ENCODE measurements around the gene GRIK4. TPM values are rescaled to one million over a fixed set of nuclear protein-coding genes. Genes with fewer than 3 reads are reported as not detected.

GRIK4 gene
- total RNA-seq, 2 experiments from 2014 or later = 0.06 TPM; not detected in 1

- BruUV-seq (replicated peaks) = no TSS peak
- H3K36me3 ChIP-seq (ENCODE audit: insufficient read depth, low read length) = no peaks in the 10 kb centered on the region
- ChIA-PET POLR2A (no interaction called here), CTCF (ENCODE audit: unreplicated experiment) (no interaction called here)
- H3K4me1 ChIP-seq (ENCODE audit: insufficient read depth, low read length, poor library complexity, severe bottlenecking) = peaks cover 7% of the 10 kb centered on the region
- no peaks in the 10 kb centered on the region for H3K79me2 ChIP-seq (ENCODE audit: insufficient read depth, low read depth, low read length)
- DNase-seq (ENCODE audit: low spot score) = no peak
- no peak overlapping the region for H2AFZ ChIP-seq (ENCODE audit: low read length)
- no peaks in the 10 kb centered on the region for H3K9me2 ChIP-seq (ENCODE audit: insufficient read depth, low read length)
- no peaks in the 10 kb centered on the region for H3K9me3 ChIP-seq (ENCODE audit: low read length)
- no peak for TF ChIP-seq EZH2phosphoT487 (IDR thresholded peaks at IDR 0.05; ENCODE audit: borderline replicate concordance, low read depth, low read length)
- no peak for TF ChIP-seq CTCF (conservative IDR thresholded peaks at IDR 0.05; ENCODE audit: low read length)
- H3K4me3 ChIP-seq (ENCODE audit: low read depth, low read length, poor library complexity, severe bottlenecking) = no peak overlapping the region
- H3K4me2 ChIP-seq (ENCODE audit: low read length) = no peak overlapping the region
- H3K27ac ChIP-seq (ENCODE audit: low read depth, low read length, poor library complexity, severe bottlenecking) = no peak overlapping the region
- no peaks in the 10 kb centered on the region for H4K20me1 ChIP-seq (ENCODE audit: insufficient read depth, low read length)
- intact Hi-C loops (cut with micrococcal nuclease; ENCODE audit: unreplicated experiment) = loop anchor here (10.0 kb wide), 1 partner anchor 117 kb away; no protein-coding TSS in a partner anchor
Measured at GRCh38 chr11:120807414-120808150, 296.0 kb downstream of the GRIK4 start.

- no peaks in the 10 kb centered on the region for H3K79me2 ChIP-seq (ENCODE audit: insufficient read depth, low read depth, low read length)
- no peaks in the 10 kb centered on the region for H3K9me3 ChIP-seq (ENCODE audit: low read length)
- H3K4me2 ChIP-seq (ENCODE audit: low read length) = no peak overlapping the region
- ChIA-PET POLR2A (no interaction called here), CTCF (ENCODE audit: unreplicated experiment) (no interaction called here)
- no peak for TF ChIP-seq CTCF (conservative IDR thresholded peaks at IDR 0.05; ENCODE audit: low read length)
- TF ChIP-seq EZH2phosphoT487 (IDR thresholded peaks at IDR 0.05; ENCODE audit: borderline replicate concordance, low read depth, low read length) = no peak
- intact Hi-C loops (cut with micrococcal nuclease; ENCODE audit: unreplicated experiment) = loop anchor here (10.0 kb wide), 1 partner anchor 116 kb away; no protein-coding TSS in a partner anchor
- H3K9me2 ChIP-seq (ENCODE audit: insufficient read depth, low read length) = no peaks in the 10 kb centered on the region
- no peaks in the 10 kb centered on the region for H3K36me3 ChIP-seq (ENCODE audit: insufficient read depth, low read length)
- BruUV-seq (replicated peaks) = no TSS peak
- H3K27ac ChIP-seq (ENCODE audit: low read depth, low read length, poor library complexity, severe bottlenecking) = no peak overlapping the region
- no peak overlapping the region for H2AFZ ChIP-seq (ENCODE audit: low read length)
- no peaks in the 10 kb centered on the region for H4K20me1 ChIP-seq (ENCODE audit: insufficient read depth, low read length)
- no peak for DNase-seq (ENCODE audit: low spot score)
- no peak overlapping the region for H3K4me3 ChIP-seq (ENCODE audit: low read depth, low read length, poor library complexity, severe bottlenecking)
- H3K4me1 ChIP-seq (ENCODE audit: insufficient read depth, low read length, poor library complexity, severe bottlenecking) = peaks cover 7% of the 10 kb centered on the region
Measured at GRCh38 chr11:120808616-120809050, 297.1 kb downstream of the GRIK4 start.

GRCh38 chr11:120810251-120810650, 298.7 kb downstream of the GRIK4 start:
- no peak for DNase-seq (ENCODE audit: low spot score)
- Histone ChIP-seq H3K79me2 (ENCODE audit: insufficient read depth, low read depth, low read length) (no peaks in the 10 kb centered on the region), H4K20me1 (ENCODE audit: insufficient read depth, low read length) (no peaks in the 10 kb centered on the region), H3K4me3 (ENCODE audit: low read depth, low read length, poor library complexity, severe bottlenecking) (no peak overlapping the region), H2AFZ (ENCODE audit: low read length) (no peak overlapping the region), H3K9me3 (ENCODE audit: low read length) (no peaks in the 10 kb centered on the region), H3K36me3 (ENCODE audit: insufficient read depth, low read length) (no peaks in the 10 kb centered on the region), H3K27ac (ENCODE audit: low read depth, low read length, poor library complexity, severe bottlenecking) (no peak overlapping the region), H3K4me2 (ENCODE audit: low read length) (no peak overlapping the region), H3K4me1 (ENCODE audit: insufficient read depth, low read length, poor library complexity, severe bottlenecking) (peaks cover 7% of the 10 kb centered on the region), H3K9me2 (ENCODE audit: insufficient read depth, low read length) (no peaks in the 10 kb centered on the region)
- ChIA-PET CTCF (ENCODE audit: unreplicated experiment) (no interaction called here), POLR2A (interaction anchor here (1.3 kb wide), 1 partner anchor 199 kb away, joined by 3 read pairs; no protein-coding TSS in a partner anchor)
- intact Hi-C loops (cut with micrococcal nuclease; ENCODE audit: unreplicated experiment) = no loop called here
- TF ChIP-seq CTCF (conservative IDR thresholded peaks at IDR 0.05; ENCODE audit: low read length) (no peak), EZH2phosphoT487 (IDR thresholded peaks at IDR 0.05; ENCODE audit: borderline replicate concordance, low read depth, low read length) (no peak)
- BruUV-seq (replicated peaks) = no TSS peak

Measured in OCI-LY7 (cell line).